Spleen (tissue), 11 donors: ENCODE measurements around the gene PTGER4. TPM values are rescaled to one million over a fixed set of nuclear protein-coding genes. Genes with fewer than 3 reads are reported as not detected.

Experiments
- DNase-seq: peaks from one replicate; pipeline ENCODE4 v3.0.0-alpha.2; 2020
- H3K27ac ChIP-seq, 8 donors: fragments of 200-600 bp; sonication (generic) in 7 of 8; 1 replicate in 4 of 8; 2 replicates in 4 of 8; pipeline versions ENCODE4 v1.5.0 to v1.8.0; 2016 to 2021; ENCODE audit warnings: inconsistent platforms in 4 of 8, mild to moderate bottlenecking in 4 of 8, moderate library complexity in 1 of 8
- H3K27me3 ChIP-seq, 7 donors: fragments of 200-600 bp; sonication (generic) in 6 of 7; replicated peaks in 1 of 7; 1 replicate in 4 of 7; 2 replicates in 3 of 7; pipeline versions ENCODE4 v1.5.0 to v1.8.0; 2016 to 2021; ENCODE audit warnings: inconsistent platforms in 3 of 7, mild to moderate bottlenecking in 1 of 7
- H3K36me3 ChIP-seq, 6 donors: fragments of 200-600 bp; sonication (generic) in 5 of 6; 1 replicate in 4 of 6; 2 replicates in 2 of 6; pipeline versions ENCODE4 v1.5.0 to v1.8.0; 2016 to 2021; ENCODE audit warnings: inconsistent platforms in 2 of 6
- H3K4me1 ChIP-seq, 6 donors: fragments of 200-600 bp; sonication (generic) in 5 of 6; 1 replicate in 3 of 6; 2 replicates in 3 of 6; pipeline versions ENCODE4 v1.5.0 to v1.8.0; 2016 to 2021; ENCODE audit warnings: inconsistent platforms in 3 of 6
- H3K4me3 ChIP-seq, 8 donors: fragments of 200-600 bp; sonication (generic) in 7 of 8; 1 replicate in 4 of 8; 2 replicates in 4 of 8; pipeline versions ENCODE4 v1.5.0 to v1.8.0; 2016 to 2021; ENCODE audit warnings: inconsistent platforms in 4 of 8, mild to moderate bottlenecking in 4 of 8, moderate library complexity in 2 of 8
- H3K9me3 ChIP-seq, 8 donors: fragments of 200-600 bp; sonication (generic) in 7 of 8; 1 replicate in 4 of 8; 2 replicates in 4 of 8; pipeline versions ENCODE4 v1.5.0 to v1.8.0; 2016 to 2021; ENCODE audit warnings: inconsistent platforms in 4 of 8
- CTCF ChIP-seq, 11 experiments: fragments of 200-600 bp in 7 of 11; fragments of 450-650 bp in 4 of 11; sonication (generic) in 4 of 11; IDR thresholded peaks in 8 of 11; conservative IDR thresholded peaks in 3 of 11; 1 replicate in 7 of 11; 2 replicates in 4 of 11; pipeline versions ENCODE4 v1.4.0 to v1.8.0; 2016 to 2021; ENCODE audit warnings: antibody characterized with exemption in 11 of 11, inconsistent platforms in 4 of 11, mild to moderate bottlenecking in 1 of 11
- POLR2A ChIP-seq, 3 donors: fragments of 450-650 bp; IDR thresholded peaks; one replicate each; pipeline ENCODE4 v1.5.1; 2017; ENCODE audit warnings: antibody characterized with exemption in 3 of 3, mild to moderate bottlenecking in 1 of 3
- POLR2AphosphoS5 ChIP-seq, 3 donors: sonication (generic); formaldehyde crosslinking; IDR thresholded peaks; one replicate each; pipeline ENCODE4 v1.5.1; 2017; ENCODE audit warnings: antibody characterized with exemption in 3 of 3
- WGBS, 5 donors: extraction: QIAGEN DNeasy Blood & Tissue Kit in 3 of 5; methylation state at CpG; one replicate each; pipeline versions ENCODE4 v1.1.5 to v1.1.7; 2013 to 2018; 5-methylcytosine and 5-hydroxymethylcytosine counted together
- intact Hi-C: fragments of 100-400 bp; cut with DNase I; formaldehyde crosslinking; loops from one replicate; pipeline ENCODE4 v1.15.0; 2023; ENCODE audit warnings: low total_unique reads
- polyA plus RNA-seq, 3 donors: library from polyadenylated mRNA; stranded (reverse); fragments of 200-250 nt; gene quantifications; one replicate each; pipeline ENCODE4 v1.2.1, GENCODE V29; 2013
- total RNA-seq, 7 donors: library from RNA; depleted of rRNA in 3 of 7; stranded (reverse); fragments of >200 nt in 3 of 7; fragmentation: NEBNext Ultra II Directional in 4 of 7; extraction: Animal tissue kit (Norgen Biotek cat#: 25700) in 4 of 7; gene quantifications; one replicate each; pipeline versions ENCODE4 v1.1.0 to v1.2.1, GENCODE V29; 2016 to 2021
- donor health status: healthy with polysubstance abuse.
- donor health status: DM: no; HTN: no; CAD: no; lungs with moderate emphysema.
- donor health status: DM: no; HTN: no; CAD: no.
- donor health status: Bipolar disorder and iron deficiency.
- donor health status: healthy.
- donor health status: DM: no; HTN: no; CAD: no.
- donor health status: DM: yes; HTN: yes; CAD: no.

PTGER4 gene
- total and polyA plus RNA-seq, 10 donors = 4.2 to 108 (median 33.2) TPM

- intact Hi-C loops = no loop called here
- no peaks in the 10 kb centered on the region for H3K4me1 ChIP-seq
- H3K27me3 ChIP-seq = no peaks in the 10 kb centered on the region
- DNase-seq = no peak
- peaks cover 0 to 48% (median 9%) of the 10 kb centered on the region in 6 donors for H3K36me3 ChIP-seq
- peaks cover 0 to 22% (median 15%) of the 10 kb centered on the region in 8 donors for H3K9me3 ChIP-seq
- H3K27ac ChIP-seq = no peak overlapping the region
- TF ChIP-seq CTCF (IDR thresholded peaks at IDR 0.05 in 8 of 11, conservative IDR thresholded peaks at IDR 0.05 in 3 of 11) (no peak), POLR2AphosphoS5 (IDR thresholded peaks at IDR 0.05) (no peak)
- no peak overlapping the region for H3K4me3 ChIP-seq
Observed at GRCh38 chr5:40714001-40714400, 34.3 kb downstream of the PTGER4 start.

DNA sequence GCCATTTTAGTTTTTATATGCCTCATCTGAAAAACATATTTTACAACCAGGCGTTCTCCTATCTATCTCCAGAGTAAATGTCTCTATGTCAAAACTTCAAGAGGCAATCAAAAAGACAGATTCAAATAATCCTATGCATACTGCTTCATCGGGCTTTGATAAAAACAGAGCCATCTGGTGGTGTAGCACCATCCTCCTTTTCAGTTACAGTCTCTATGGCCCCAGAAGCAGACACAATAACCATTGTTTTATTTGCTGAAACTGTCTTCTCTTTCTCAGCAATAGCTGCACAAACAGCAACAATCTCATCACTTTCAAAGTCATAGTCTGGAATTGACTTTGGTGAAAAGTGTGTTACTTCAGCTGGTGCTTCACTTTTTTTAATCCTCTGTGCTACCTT, 36.3 kb downstream of the PTGER4 start:
- 37 to 79% (median 41%) methylated on average over 2 of the region's 2 CpGs for WGBS, 5 donors
- H3K36me3 ChIP-seq = peaks cover 0 to 58% (median 8%) of the 10 kb centered on the region in 6 donors
- no peak for DNase-seq
- no peak for TF ChIP-seq CTCF (IDR thresholded peaks at IDR 0.05 in 8 of 11, conservative IDR thresholded peaks at IDR 0.05 in 3 of 11)
- intact Hi-C loops = no loop called here
- H3K27me3 ChIP-seq = no peaks in the 10 kb centered on the region
- H3K27ac ChIP-seq = no peak overlapping the region
- peaks cover 0 to 9% (median 4%) of the 10 kb centered on the region in 8 donors for H3K9me3 ChIP-seq
- H3K4me1 ChIP-seq = no peaks in the 10 kb centered on the region
- H3K4me3 ChIP-seq = no peak overlapping the region

DNA sequence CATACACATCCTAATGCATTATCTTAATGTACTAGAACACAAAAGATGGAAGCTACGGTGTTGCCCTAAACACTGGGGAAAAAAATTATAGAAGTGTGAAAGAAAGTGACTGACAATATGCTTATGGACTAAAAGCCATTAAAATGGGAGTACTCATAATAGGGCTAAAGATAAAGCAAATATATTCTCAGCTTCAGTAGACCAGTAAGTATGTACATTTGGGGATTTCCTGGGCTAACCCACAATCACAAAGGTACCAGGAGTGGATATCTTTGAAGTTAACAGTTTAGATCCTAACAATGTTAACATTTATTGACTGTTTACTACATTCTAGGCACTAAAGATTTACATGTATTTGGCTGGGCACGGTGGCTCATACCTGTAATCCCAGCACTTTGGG, 36.9 kb downstream of the PTGER4 start:
- WGBS, 5 donors = 86 to 98% (median 94%) methylated on average over 2 of the region's 2 CpGs
- DNase-seq = no peak
- no peak overlapping the region for H3K4me3 ChIP-seq
- no peak for TF ChIP-seq CTCF (IDR thresholded peaks at IDR 0.05 in 8 of 11, conservative IDR thresholded peaks at IDR 0.05 in 3 of 11)
- no peak for TF ChIP-seq POLR2AphosphoS5 (IDR thresholded peaks at IDR 0.05)
- no peak for TF ChIP-seq POLR2A (IDR thresholded peaks at IDR 0.05)
- intact Hi-C loops = no loop called here
- peaks cover 0 to 58% (median 7%) of the 10 kb centered on the region in 6 donors for H3K36me3 ChIP-seq
- H3K9me3 ChIP-seq = peaks cover 0 to 8% (median under 1%) of the 10 kb centered on the region in 8 donors
- no peak overlapping the region for H3K27ac ChIP-seq
- no peaks in the 10 kb centered on the region for H3K27me3 ChIP-seq
- H3K4me1 ChIP-seq = no peaks in the 10 kb centered on the region

DNA sequence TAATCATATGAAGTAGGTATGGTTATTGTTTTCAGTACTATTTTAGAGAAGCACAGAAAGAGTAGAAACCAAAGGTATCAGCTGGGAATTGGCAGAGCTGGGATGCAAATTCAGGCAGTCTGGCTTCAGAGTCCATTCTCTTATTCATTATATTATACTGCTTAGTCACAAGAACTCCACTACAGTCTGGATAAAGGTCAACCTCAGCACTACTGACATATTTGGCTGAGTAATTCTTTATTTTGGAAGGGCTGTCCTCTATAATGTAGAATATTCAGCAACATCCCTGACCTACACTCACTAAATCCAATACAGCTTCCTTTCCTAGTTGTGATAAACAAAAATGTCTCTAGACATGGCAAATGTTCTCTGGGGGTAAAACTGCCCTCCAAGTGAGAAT, 37.6 kb downstream of the PTGER4 start:
- Histone ChIP-seq H3K27ac (no peak overlapping the region), H3K9me3 (peaks cover 0 to 12% (median 2%) of the 10 kb centered on the region in 8 donors), H3K36me3 (peaks cover 0 to 61% (median 7%) of the 10 kb centered on the region in 6 donors), H3K27me3 (no peaks in the 10 kb centered on the region), H3K4me3 (no peak overlapping the region), H3K4me1 (no peaks in the 10 kb centered on the region)
- intact Hi-C loops = no loop called here
- TF ChIP-seq POLR2A (IDR thresholded peaks at IDR 0.05) = no peak
- TF ChIP-seq POLR2AphosphoS5 (IDR thresholded peaks at IDR 0.05) = no peak
- no peak for TF ChIP-seq CTCF (IDR thresholded peaks at IDR 0.05 in 8 of 11, conservative IDR thresholded peaks at IDR 0.05 in 3 of 11)
- no peak for DNase-seq
